PFSK-1 (cell line): ENCODE data around the gene TAF4.

ENCODE experiments used
- POLR2AphosphoS5 ChIP-seq: IDR thresholded peaks from 2 replicates; pipeline ENCODE4 v1.6.1; 2012; ENCODE audit warnings: low read depth, mild to moderate bottlenecking, control low read depth, low read length, moderate library complexity
- SIN3A ChIP-seq: IDR thresholded peaks from 2 replicates; pipeline ENCODE4 v1.6.1; 2012; ENCODE audit warnings: mild to moderate bottlenecking, low read length, moderate library complexity, borderline replicate concordance; ENCODE audit not compliant: insufficient read depth
- TAF1 ChIP-seq: IDR thresholded peaks from 2 replicates; pipeline ENCODE4 v1.6.1; 2012; ENCODE audit warnings: low read length, control low read depth, borderline replicate concordance; ENCODE audit not compliant: insufficient read depth
- TF ChIP-seq, protein P1 (sequence below), 2 experiments: IDR thresholded peaks; 2 replicates each; pipeline versions ENCODE4 v1.6.1 to v1.8.0; 2011 to 2012; ENCODE audit warnings: low read depth in 2 of 2, low read length in 2 of 2, control low read depth in 1 of 2, inconsistent platforms in 1 of 2, mild to moderate bottlenecking in 1 of 2, moderate library complexity in 1 of 2; ENCODE audit not compliant: insufficient read depth in 1 of 2

GRCh38 chr20:61982951-61983315, 82.7 kb downstream of the TAF4 start:
- no peak for TF ChIP-seq POLR2AphosphoS5
- no peak for TF ChIP-seq TAF1
- TF ChIP-seq, protein P1, sequence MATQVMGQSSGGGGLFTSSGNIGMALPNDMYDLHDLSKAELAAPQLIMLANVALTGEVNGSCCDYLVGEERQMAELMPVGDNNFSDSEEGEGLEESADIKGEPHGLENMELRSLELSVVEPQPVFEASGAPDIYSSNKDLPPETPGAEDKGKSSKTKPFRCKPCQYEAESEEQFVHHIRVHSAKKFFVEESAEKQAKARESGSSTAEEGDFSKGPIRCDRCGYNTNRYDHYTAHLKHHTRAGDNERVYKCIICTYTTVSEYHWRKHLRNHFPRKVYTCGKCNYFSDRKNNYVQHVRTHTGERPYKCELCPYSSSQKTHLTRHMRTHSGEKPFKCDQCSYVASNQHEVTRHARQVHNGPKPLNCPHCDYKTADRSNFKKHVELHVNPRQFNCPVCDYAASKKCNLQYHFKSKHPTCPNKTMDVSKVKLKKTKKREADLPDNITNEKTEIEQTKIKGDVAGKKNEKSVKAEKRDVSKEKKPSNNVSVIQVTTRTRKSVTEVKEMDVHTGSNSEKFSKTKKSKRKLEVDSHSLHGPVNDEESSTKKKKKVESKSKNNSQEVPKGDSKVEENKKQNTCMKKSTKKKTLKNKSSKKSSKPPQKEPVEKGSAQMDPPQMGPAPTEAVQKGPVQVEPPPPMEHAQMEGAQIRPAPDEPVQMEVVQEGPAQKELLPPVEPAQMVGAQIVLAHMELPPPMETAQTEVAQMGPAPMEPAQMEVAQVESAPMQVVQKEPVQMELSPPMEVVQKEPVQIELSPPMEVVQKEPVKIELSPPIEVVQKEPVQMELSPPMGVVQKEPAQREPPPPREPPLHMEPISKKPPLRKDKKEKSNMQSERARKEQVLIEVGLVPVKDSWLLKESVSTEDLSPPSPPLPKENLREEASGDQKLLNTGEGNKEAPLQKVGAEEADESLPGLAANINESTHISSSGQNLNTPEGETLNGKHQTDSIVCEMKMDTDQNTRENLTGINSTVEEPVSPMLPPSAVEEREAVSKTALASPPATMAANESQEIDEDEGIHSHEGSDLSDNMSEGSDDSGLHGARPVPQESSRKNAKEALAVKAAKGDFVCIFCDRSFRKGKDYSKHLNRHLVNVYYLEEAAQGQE (IDR thresholded peaks at IDR 0.05; ENCODE audit: insufficient read depth in 1 of 2, low read depth in 2 of 2, low read length in 2 of 2), result no peak
- no peak for TF ChIP-seq SIN3A
